Mesenchymal stem cell (in vitro differentiated cells and primary cell): Measurements from ENCODE around the gene TMEM59.

ENCODE experiments used
- DNase-seq: peaks from one replicate; pipeline ENCODE4 v3.0.0-alpha.2; 2013
- H2AFZ ChIP-seq: one replicate; pipeline ENCODE4 v1.6.1; 2013; ENCODE audit warnings: low read depth, mild to moderate bottlenecking, control low read depth, inconsistent platforms, low read length, moderate library complexity
- H2AK5ac ChIP-seq: 2 replicates; pipeline ENCODE4 v1.6.1; 2013; ENCODE audit warnings: low read length, moderate library complexity, mild to moderate bottlenecking, inconsistent platforms; ENCODE audit not compliant: severe bottlenecking
- H2BK120ac ChIP-seq: one replicate; pipeline ENCODE4 v1.6.1; 2013; ENCODE audit warnings: low read depth, mild to moderate bottlenecking, inconsistent platforms, low read length, moderate library complexity
- H2BK12ac ChIP-seq, 2 experiments: one replicate each; pipeline ENCODE4 v1.6.1; 2013; ENCODE audit warnings: inconsistent platforms in 2 of 2, low read length in 2 of 2, mild to moderate bottlenecking in 2 of 2, moderate library complexity in 2 of 2, control low read depth in 1 of 2
- H2BK15ac ChIP-seq: one replicate; pipeline ENCODE4 v1.6.1; 2013; ENCODE audit warnings: mild to moderate bottlenecking, low read depth, inconsistent platforms; ENCODE audit not compliant: poor library complexity, severe bottlenecking
- H2BK5ac ChIP-seq: 2 replicates; pipeline ENCODE4 v1.6.1; 2013; ENCODE audit warnings: low read depth, mild to moderate bottlenecking, low read length, control low read depth, inconsistent platforms; ENCODE audit not compliant: poor library complexity, severe bottlenecking
- H3K14ac ChIP-seq, 2 experiments: one replicate each; pipeline ENCODE4 v1.6.1; 2013; ENCODE audit warnings: inconsistent platforms in 2 of 2, low read length in 2 of 2, control low read depth in 1 of 2, mild to moderate bottlenecking in 1 of 2, moderate library complexity in 1 of 2
- H3K18ac ChIP-seq, 2 experiments: one replicate each; pipeline ENCODE4 v1.6.1; 2013; ENCODE audit warnings: inconsistent platforms in 2 of 2, low read length in 2 of 2, control low read depth in 1 of 2, low read depth in 1 of 2, mild to moderate bottlenecking in 1 of 2
- H3K23ac ChIP-seq, 2 experiments: one replicate each; pipeline ENCODE4 v1.6.1; 2013; ENCODE audit warnings: inconsistent platforms in 2 of 2, low read length in 2 of 2, mild to moderate bottlenecking in 2 of 2, moderate library complexity in 2 of 2, control low read depth in 1 of 2
- H3K27ac ChIP-seq: 2 replicates; pipeline ENCODE4 v1.5.1; 2013; ENCODE audit warnings: mild to moderate bottlenecking, moderate library complexity, low read length, control low read depth, inconsistent platforms; ENCODE audit not compliant: poor library complexity, severe bottlenecking
- H3K27me3 ChIP-seq, 2 experiments: 2 replicates each; pipeline versions ENCODE4 v1.6.1 to v1.7.0; 2013; ENCODE audit warnings: low read length in 2 of 2, mild to moderate bottlenecking in 2 of 2, moderate library complexity in 2 of 2, control low read depth in 1 of 2, inconsistent platforms in 1 of 2; ENCODE audit not compliant: control insufficient read depth in 1 of 2, insufficient read depth in 1 of 2
- H3K36me3 ChIP-seq, 2 experiments: 2 replicates each; pipeline versions ENCODE4 v1.6.1 to v1.7.0; 2013; ENCODE audit warnings: low read length in 2 of 2, control low read depth in 1 of 2, inconsistent platforms in 1 of 2, low read depth in 1 of 2, mild to moderate bottlenecking in 1 of 2; ENCODE audit not compliant: insufficient read depth in 2 of 2, control insufficient read depth in 1 of 2
- H3K4ac ChIP-seq, 2 experiments: one replicate each; pipeline ENCODE4 v1.6.1; 2013; ENCODE audit warnings: inconsistent platforms in 2 of 2, low read length in 2 of 2, mild to moderate bottlenecking in 2 of 2, moderate library complexity in 2 of 2, control low read depth in 1 of 2, low read depth in 1 of 2
- H3K4me1 ChIP-seq: 2 replicates; pipeline ENCODE4 v1.6.1; 2013; ENCODE audit warnings: low read depth, low read length, control low read depth; ENCODE audit not compliant: control insufficient read depth, insufficient read depth
- H3K4me2 ChIP-seq: 2 replicates; pipeline ENCODE4 v1.6.1; 2013; ENCODE audit warnings: low read length, mild to moderate bottlenecking, inconsistent platforms; ENCODE audit not compliant: poor library complexity, severe bottlenecking
- H3K4me3 ChIP-seq, 2 experiments: 2 replicates each; pipeline versions ENCODE4 v1.5.1 to v1.7.0; 2013; ENCODE audit warnings: low read length in 2 of 2, mild to moderate bottlenecking in 2 of 2, control low read depth in 1 of 2, low read depth in 1 of 2; ENCODE audit not compliant: insufficient read depth in 1 of 2
- H3K79me1 ChIP-seq: replicated peaks from 2 replicates; pipeline ENCODE4 v1.6.1; 2013; ENCODE audit warnings: mild to moderate bottlenecking, control low read depth, low read length, inconsistent platforms; ENCODE audit not compliant: poor library complexity, severe bottlenecking
- H3K9ac ChIP-seq: 2 replicates; pipeline ENCODE4 v1.7.0; 2013; ENCODE audit warnings: mild to moderate bottlenecking, low read length, moderate library complexity
- H3K9me3 ChIP-seq: 2 replicates; pipeline ENCODE4 v1.7.0; 2013; ENCODE audit warnings: mild to moderate bottlenecking, low read length; ENCODE audit not compliant: control insufficient read depth
- H4K8ac ChIP-seq: one replicate; pipeline ENCODE4 v1.6.1; 2013; ENCODE audit warnings: inconsistent platforms, mild to moderate bottlenecking, low read length, moderate library complexity
- H4K91ac ChIP-seq: one replicate; pipeline ENCODE4 v1.6.1; 2013; ENCODE audit warnings: mild to moderate bottlenecking, low read length, inconsistent platforms
- WGBS: methylation state at CpG from one replicate; pipeline ENCODE4 v1.1.7; 2013; ENCODE audit warnings: mixed read lengths; 5-methylcytosine and 5-hydroxymethylcytosine counted together

TMEM59 gene

GRCh38 chr1:54003249-54003646, 49.8 kb downstream of the TMEM59 start:
- Histone ChIP-seq H2AFZ (no peak overlapping the region), H2BK15ac (no peak overlapping the region), H2AK5ac (no peak overlapping the region), H3K18ac (no peak overlapping the region), H3K9ac (no peak overlapping the region), H3K9me3 (no peaks in the 10 kb centered on the region), H3K27ac (no peak overlapping the region), H3K4ac (no peak overlapping the region), H2BK5ac (no peak overlapping the region), H3K79me1 (no peaks in the 10 kb centered on the region), H3K4me3 (no peak overlapping the region), H2BK120ac (no peak overlapping the region), H3K4me2 (no peak overlapping the region), H3K27me3 (peaks cover 23 to 37% of the 10 kb centered on the region in 2 experiments), H2BK12ac (no peak overlapping the region), H3K4me1 (no peaks in the 10 kb centered on the region), H3K23ac (no peak overlapping the region), H3K14ac (no peak overlapping the region), H3K36me3 (no peaks in the 10 kb centered on the region), H4K91ac (no peak overlapping the region), H4K8ac (no peak overlapping the region)
- no peak for DNase-seq
- WGBS = 86% methylated on average over 12 of the region's 12 CpGs

GRCh38 chr1:54002544-54003248, 50.3 kb downstream of the TMEM59 start:
- H2BK5ac ChIP-seq = no peak overlapping the region
- no peak overlapping the region for H2BK15ac ChIP-seq
- H3K4me3 ChIP-seq = no peak overlapping the region
- H2AK5ac ChIP-seq = no peak overlapping the region
- no peak overlapping the region for H3K4me2 ChIP-seq
- H3K27ac ChIP-seq = no peak overlapping the region
- H2BK120ac ChIP-seq = no peak overlapping the region
- no peak overlapping the region for H3K18ac ChIP-seq
- H3K9me3 ChIP-seq = no peaks in the 10 kb centered on the region
- H4K91ac ChIP-seq = no peak overlapping the region
- H2BK12ac ChIP-seq = no peak overlapping the region
- H3K4me1 ChIP-seq = no peaks in the 10 kb centered on the region
- no peak overlapping the region for H3K23ac ChIP-seq
- H2AFZ ChIP-seq = no peak overlapping the region
- no peak overlapping the region for H3K14ac ChIP-seq
- H3K4ac ChIP-seq = no peak overlapping the region
- H3K79me1 ChIP-seq = no peaks in the 10 kb centered on the region
- no peaks in the 10 kb centered on the region for H3K36me3 ChIP-seq
- H4K8ac ChIP-seq = no peak overlapping the region
- WGBS = 56% methylated on average over 9 of the region's 9 CpGs
- peaks cover 23 to 31% of the 10 kb centered on the region in 2 experiments for H3K27me3 ChIP-seq
- H3K9ac ChIP-seq = no peak overlapping the region
- no peak for DNase-seq

- Histone ChIP-seq H3K27me3 (peaks cover 21 to 27% of the 10 kb centered on the region in 2 experiments), H3K9me3 (no peaks in the 10 kb centered on the region), H3K79me1 (no peaks in the 10 kb centered on the region), H3K4me3 (no peak overlapping the region), H3K23ac (no peak overlapping the region), H2BK120ac (no peak overlapping the region), H3K4me2 (no peak overlapping the region), H2AFZ (no peak overlapping the region), H3K4ac (no peak overlapping the region), H3K36me3 (no peaks in the 10 kb centered on the region), H4K8ac (no peak overlapping the region), H2AK5ac (no peak overlapping the region), H3K4me1 (no peaks in the 10 kb centered on the region), H3K18ac (no peak overlapping the region), H3K9ac (no peak overlapping the region), H2BK15ac (no peak overlapping the region), H4K91ac (no peak overlapping the region), H3K27ac (no peak overlapping the region), H2BK12ac (no peak overlapping the region), H3K14ac (no peak overlapping the region), H2BK5ac (no peak overlapping the region)
- no peak for DNase-seq
- 51% methylated on average over 2 of the region's 3 CpGs for WGBS
These were observed 51.4 kb downstream of the TMEM59 start for GRCh38 chr1:54001591-54001990.

GRCh38 chr1:53999920-54000319, 53.1 kb downstream of the TMEM59 start:
- H2BK12ac ChIP-seq = no peak overlapping the region
- no peak overlapping the region for H3K4me2 ChIP-seq
- no peak overlapping the region for H3K23ac ChIP-seq
- no peak overlapping the region for H3K4ac ChIP-seq
- no peaks in the 10 kb centered on the region for H3K79me1 ChIP-seq
- no peak overlapping the region for H3K9ac ChIP-seq
- no peak overlapping the region for H4K8ac ChIP-seq
- no peaks in the 10 kb centered on the region for H3K9me3 ChIP-seq
- H3K18ac ChIP-seq = no peak overlapping the region
- DNase-seq = no peak
- H4K91ac ChIP-seq = no peak overlapping the region
- no peak overlapping the region for H2AFZ ChIP-seq
- H3K4me3 ChIP-seq = no peak overlapping the region
- H2BK15ac ChIP-seq = no peak overlapping the region
- H3K36me3 ChIP-seq = no peaks in the 10 kb centered on the region
- peaks cover 18 to 20% of the 10 kb centered on the region in 2 experiments for H3K27me3 ChIP-seq
- no peak overlapping the region for H2BK5ac ChIP-seq
- H2AK5ac ChIP-seq = no peak overlapping the region
- no peak overlapping the region for H3K27ac ChIP-seq
- no peak overlapping the region for H3K14ac ChIP-seq
- no peak overlapping the region for H2BK120ac ChIP-seq
- no peaks in the 10 kb centered on the region for H3K4me1 ChIP-seq
